Testis (tissue), 2 donors: Measurements from ENCODE around the gene PIP5KL1.

Experiments used
- POLR2A ChIP-seq: fragments of 450-650 bp; IDR thresholded peaks from one replicate; pipeline ENCODE4 v1.6.1; 2017; ENCODE audit warnings: antibody characterized with exemption, mild to moderate bottlenecking, moderate library complexity
- TF ChIP-seq, protein P1 (sequence below), 3 experiments: fragments of 450-650 bp in 2 of 3; fragments of 200-600 bp in 1 of 3; sonication (generic) in 1 of 3; IDR thresholded peaks; one replicate each; pipeline ENCODE4 v1.5.1; 2016 to 2019; ENCODE audit warnings: antibody characterized with exemption in 3 of 3, mild to moderate bottlenecking in 2 of 3, moderate library complexity in 1 of 3

DNA sequence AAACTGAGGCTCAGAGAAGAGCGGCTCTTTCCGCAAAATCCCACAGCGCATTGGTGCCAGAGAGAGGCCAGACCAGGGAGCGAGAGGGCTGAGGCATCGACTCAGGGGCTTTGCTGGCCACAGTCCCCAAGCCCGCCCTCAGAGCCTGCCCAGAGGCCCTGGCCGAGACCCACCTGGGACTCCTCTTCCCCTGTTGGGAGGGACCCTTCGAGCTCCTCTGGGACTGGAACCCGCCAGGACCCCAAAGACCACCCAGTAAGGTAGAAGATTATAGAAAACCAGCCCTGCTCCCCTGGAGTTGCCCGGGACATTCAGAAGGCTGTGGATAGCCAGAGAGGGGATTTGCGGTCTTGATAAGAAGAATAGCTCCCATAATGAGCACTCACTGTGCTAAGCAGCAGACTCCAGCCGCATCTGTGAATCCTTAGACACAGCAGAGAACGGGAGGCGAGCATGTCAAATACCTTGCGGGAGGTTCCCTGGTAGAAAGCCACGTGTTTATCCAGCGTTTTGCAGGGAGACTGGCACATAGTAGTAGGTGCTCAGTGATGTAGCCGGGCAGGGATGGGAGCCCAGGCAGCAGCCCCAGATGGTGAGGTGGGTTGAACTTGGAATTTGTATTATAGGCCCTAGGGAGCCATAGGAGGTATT lies 52.5 kb downstream of the PIP5KL1 start:
- TF ChIP-seq, protein P1, sequence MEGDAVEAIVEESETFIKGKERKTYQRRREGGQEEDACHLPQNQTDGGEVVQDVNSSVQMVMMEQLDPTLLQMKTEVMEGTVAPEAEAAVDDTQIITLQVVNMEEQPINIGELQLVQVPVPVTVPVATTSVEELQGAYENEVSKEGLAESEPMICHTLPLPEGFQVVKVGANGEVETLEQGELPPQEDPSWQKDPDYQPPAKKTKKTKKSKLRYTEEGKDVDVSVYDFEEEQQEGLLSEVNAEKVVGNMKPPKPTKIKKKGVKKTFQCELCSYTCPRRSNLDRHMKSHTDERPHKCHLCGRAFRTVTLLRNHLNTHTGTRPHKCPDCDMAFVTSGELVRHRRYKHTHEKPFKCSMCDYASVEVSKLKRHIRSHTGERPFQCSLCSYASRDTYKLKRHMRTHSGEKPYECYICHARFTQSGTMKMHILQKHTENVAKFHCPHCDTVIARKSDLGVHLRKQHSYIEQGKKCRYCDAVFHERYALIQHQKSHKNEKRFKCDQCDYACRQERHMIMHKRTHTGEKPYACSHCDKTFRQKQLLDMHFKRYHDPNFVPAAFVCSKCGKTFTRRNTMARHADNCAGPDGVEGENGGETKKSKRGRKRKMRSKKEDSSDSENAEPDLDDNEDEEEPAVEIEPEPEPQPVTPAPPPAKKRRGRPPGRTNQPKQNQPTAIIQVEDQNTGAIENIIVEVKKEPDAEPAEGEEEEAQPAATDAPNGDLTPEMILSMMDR (IDR thresholded peaks at IDR 0.05): no peak
- no peak for TF ChIP-seq POLR2A
